ENCODE data around the gene RNU6-8.
A peak's percentile ranks its signal among the peaks of the same experiment; 100 is the strongest.

RNU6-8 gene

DNA sequence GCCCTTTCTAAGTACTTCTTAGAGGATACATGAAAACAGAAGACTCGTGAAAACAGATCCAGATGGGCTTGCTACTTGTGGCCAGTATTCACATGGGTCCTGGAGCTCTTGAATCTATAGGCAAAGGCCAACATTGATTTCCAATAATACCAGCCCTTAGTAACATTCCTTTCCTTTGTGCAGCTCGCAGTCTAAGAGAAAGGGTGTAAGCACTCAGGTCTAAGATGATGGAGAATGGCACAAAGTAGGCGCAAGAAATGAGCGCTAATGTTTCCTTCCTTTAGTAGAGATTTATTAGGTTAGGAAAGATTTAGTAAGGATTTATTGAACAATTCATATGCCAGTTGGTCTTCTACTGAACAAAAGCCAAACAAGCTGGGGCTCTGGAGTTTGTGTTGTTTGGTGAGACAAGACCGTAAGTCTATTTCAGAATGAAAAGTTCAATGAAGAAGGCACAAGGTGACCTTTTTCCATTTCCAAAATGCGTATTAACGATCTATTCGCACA lies 525 bp downstream of the RNU6-8 start:
- no peak for DNase-seq

- DNase-seq = peak; percentile 67
Observed at GRCh38 chr14:32201816-32202490, 1.1 kb downstream of the RNU6-8 start, which contains the start of gene RNU6-7. TSS of gene RNU6-7 (plus strand) at chr14:32202045.

DNA sequence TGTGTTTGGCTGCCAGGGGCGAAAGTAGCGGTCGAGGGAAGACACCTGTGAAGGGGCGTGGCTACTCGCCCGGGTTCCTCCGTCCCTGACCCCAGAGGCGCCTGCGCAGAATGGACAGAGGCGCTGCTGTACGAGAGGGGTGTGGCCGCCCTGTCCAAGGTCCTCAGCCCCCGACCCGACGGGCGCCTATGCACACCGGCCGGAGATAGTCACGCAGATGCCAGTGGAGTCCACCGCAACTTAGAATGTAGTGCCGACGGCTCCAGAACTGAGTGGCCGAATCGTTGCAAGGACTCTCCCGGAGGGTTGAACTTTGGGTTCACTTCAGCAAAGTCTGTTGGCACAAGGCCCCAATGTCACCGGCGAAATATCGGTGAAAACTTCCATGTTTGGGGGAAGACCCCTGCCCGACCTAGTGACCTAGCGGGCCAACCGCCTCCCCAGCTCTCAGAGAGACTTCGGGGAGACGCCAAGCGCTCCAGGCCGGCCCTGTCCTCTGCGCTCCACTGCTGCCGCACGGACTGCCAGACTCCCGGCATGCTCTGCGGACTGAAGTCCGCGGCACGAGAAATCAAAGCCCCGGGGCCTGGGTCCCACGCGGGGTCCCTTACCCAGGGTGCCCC lies 1.8 kb downstream of the RNU6-8 start:
- DNase-seq = peak; percentile 87

GRCh38 chr14:32200368-32201192 lies 2.5 kb downstream of the RNU6-8 start:
- no peak for DNase-seq

GRCh38 chr14:32197919-32198318 lies 5.2 kb downstream of the RNU6-8 start:
- DNase-seq = no peak

GRCh38 chr14:32195636-32196035 lies 7.4 kb downstream of the RNU6-8 start:
- DNase-seq = no peak

DNA sequence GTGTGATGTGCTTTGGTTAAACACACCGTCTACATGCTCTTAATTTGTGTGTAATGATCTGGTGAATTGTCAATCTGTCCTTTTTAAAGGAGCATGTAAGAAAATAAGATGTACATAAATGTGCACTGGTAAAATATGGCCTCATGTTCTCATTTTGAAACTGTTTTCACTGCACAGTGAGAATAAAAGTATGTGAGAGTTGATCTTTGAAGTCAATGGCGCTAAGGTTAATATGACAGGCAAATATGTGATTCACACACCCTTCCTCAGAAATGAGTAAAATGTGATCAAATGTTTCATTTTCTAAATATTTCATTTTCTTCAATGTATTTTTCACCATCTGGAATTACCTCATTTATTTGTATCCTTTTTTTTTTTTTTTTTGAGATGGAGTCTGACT lies 9.5 kb downstream of the RNU6-8 start:
- DNase-seq = no peak

DNA sequence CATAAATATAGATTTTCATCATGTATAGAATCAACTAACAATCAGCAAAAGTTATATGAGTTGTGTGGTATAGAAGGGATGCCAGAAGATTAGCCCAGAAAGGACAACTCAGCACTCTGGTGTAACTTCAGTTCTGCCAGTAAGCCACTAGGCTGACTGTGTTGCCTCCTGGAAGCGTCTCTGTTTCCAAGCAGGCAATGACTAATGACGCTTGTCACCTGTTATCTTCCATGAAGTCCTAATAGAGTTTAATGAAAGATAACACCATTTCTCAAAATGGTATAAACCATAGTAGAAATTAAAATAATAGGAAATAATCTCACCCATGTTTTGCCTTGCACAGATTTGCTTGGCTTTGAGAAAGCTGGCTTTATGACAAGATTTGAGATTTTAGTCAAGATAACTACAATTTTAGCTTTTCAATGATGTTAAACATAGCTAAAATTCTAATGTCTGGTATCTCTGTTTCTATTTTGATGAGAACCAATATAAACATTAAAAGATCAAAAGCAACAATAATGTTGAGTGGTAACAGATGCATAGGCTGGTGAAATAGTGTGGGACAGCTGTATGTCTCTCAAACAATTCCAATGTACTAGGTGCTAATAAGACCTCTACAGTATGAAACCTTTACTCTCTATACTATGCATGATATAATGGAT lies 10.2 kb downstream of the RNU6-8 start:
- DNase-seq = no peak

DNA sequence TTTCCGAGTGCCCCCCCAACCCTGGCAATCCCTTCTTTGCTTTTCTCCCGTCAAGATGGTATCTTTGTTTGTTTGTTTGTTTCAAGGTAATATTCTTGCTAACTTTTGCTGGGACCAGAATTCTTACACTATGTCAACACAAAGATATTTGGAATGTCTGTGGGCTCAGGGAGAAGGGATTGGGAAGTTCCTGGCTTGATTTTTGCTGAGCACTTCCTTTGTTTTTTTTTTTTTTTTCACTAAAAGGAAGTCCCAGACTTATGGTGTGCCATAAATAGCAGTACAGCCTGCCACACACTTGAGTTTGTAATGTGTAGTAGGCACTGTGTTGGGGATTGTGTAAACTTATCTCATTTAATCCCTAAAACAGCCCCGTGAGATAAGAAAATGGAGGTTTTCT lies 12.4 kb downstream of the RNU6-8 start:
- no peak for DNase-seq

GRCh38 chr14:32189811-32190210 lies 13.3 kb downstream of the RNU6-8 start:
- no peak for DNase-seq

DNA sequence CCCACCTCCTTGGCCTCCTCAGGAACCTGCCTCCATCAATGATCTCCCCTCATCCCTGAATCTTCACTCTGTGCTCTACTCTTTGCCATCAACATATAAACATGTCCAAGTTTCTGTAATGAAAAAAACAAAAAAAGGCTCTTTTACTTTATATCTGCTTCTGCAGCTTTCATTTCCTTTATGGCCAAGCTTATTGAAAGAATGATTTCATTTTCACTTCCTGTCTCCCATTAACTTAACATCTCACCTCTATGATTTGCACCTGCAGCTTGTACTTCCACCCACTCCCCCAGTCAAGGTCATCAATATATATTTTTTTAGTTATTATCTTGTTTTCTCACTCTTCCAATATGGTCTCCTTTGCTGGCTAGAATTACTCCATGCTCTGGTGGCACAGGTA lies 16.8 kb downstream of the RNU6-8 start:
- DNase-seq = no peak

GRCh38 chr14:32185097-32185496 lies 18.0 kb downstream of the RNU6-8 start:
- no peak for DNase-seq

- DNase-seq = no peak
Observed at GRCh38 chr14:32183151-32184058, 19.7 kb downstream of the RNU6-8 start.

DNA sequence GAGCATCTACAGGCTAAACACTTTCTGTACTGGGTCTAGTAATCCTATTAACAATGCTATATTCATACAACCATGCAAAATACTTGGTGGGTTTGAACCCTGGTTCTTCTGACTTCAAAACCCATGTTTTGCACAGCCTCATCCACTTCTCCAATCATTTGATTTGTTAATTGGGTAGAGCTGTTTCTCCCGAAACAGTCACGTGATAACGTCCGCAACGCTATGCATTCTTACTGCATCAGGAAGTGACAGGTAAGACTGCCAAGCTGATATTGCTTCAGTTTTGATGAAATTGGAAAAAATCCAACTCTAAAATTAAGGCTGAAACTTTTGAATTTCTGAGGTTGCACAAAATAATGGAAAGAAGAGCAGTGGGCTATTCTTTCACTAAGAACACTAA lies 31.6 kb downstream of the RNU6-8 start:
- no peak for DNase-seq

DNA sequence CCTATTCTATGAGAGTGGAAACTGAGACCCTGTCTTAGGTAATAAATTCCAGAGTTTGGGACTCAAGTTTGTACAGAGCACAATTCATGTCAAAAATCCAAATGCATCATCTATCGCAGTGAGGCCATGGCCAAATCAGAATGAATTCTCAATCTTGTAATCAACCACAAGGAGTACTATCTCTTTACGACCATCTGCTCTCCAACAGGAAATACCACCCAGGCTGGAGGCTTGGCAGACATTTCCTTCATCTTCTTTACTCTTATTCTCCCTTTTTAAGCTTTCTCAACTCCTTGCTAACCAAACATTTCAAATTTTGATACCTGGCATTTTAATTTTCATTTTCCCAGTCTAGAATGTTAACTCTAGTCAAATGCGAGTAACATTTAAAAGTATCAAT lies 33.9 kb downstream of the RNU6-8 start:
- no peak for DNase-seq

DNA sequence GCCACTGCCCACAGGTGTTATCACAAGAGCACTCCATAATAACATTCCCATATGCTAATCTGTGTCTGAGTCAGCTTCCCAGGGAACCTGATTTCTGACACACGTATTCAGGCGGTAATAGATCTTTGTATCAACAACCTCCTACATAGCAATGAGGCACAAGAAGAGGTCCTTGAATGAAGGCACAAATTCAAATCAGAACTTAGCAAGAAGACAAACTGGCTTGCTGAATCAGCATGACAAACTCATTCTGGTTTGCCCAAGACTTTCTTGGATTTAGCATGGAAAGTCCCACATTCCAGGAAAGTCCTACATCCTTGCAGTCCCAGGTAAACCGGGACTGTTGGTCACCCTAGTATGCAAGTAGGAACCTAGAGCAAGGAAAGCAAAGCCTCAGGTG lies 35.2 kb downstream of the RNU6-8 start:
- DNase-seq = no peak

- DNase-seq = no peak
Observed at GRCh38 chr14:32166924-32167323, 36.1 kb downstream of the RNU6-8 start.

- DNase-seq = no peak
Observed at GRCh38 chr14:32166029-32166428, 37.0 kb downstream of the RNU6-8 start.

Data from activated CD8-positive, alpha-beta memory T cell treated with anti-CD3 and anti-CD28 coated beads, Interleukin-2, amount 50 U/mL, for 48 hours (primary cell).